ENCODE results near the gene SEMA5A.
"Not testable (repeated sequence)": the region's sequence is repeated elsewhere in the genome, so short reads cannot be mapped to it uniquely, and the experiment has no call there.

The SEMA5A gene

GRCh38 chr5:9440517-9440916 lies 105.4 kb downstream of the SEMA5A start:
- DNase-seq (ENCODE audit: low read depth in 2 of 2) = no peak

GRCh38 chr5:9439531-9440292 lies 106.2 kb downstream of the SEMA5A start:
- DNase-seq (ENCODE audit: low read depth in 2 of 2) = no peak

GRCh38 chr5:9438596-9439354 lies 107.1 kb downstream of the SEMA5A start:
- no peak for DNase-seq (ENCODE audit: low read depth in 2 of 2)

- DNase-seq (ENCODE audit: low read depth in 2 of 2) = no peak
Measured at GRCh38 chr5:9437741-9438240, 108.1 kb downstream of the SEMA5A start.

GRCh38 chr5:9431496-9432258 lies 114.2 kb downstream of the SEMA5A start:
- DNase-seq (ENCODE audit: low read depth in 2 of 2) = no peak

- DNase-seq (ENCODE audit: low read depth in 2 of 2) = no peak
Measured at GRCh38 chr5:9431151-9431495, 114.8 kb downstream of the SEMA5A start.

- DNase-seq (ENCODE audit: low read depth in 2 of 2) = no peak
Measured at GRCh38 chr5:9430306-9430705, 115.6 kb downstream of the SEMA5A start.

- no peak for DNase-seq (ENCODE audit: low read depth in 2 of 2)
Measured at GRCh38 chr5:9429691-9430215, 116.1 kb downstream of the SEMA5A start.

- DNase-seq (ENCODE audit: low read depth in 2 of 2) = no peak
Measured at GRCh38 chr5:9428272-9428671, 117.6 kb downstream of the SEMA5A start.

- no peak for DNase-seq (ENCODE audit: low read depth in 2 of 2)
Measured at GRCh38 chr5:9425710-9426109, 120.2 kb downstream of the SEMA5A start.

GRCh38 chr5:9423571-9423970 lies 122.3 kb downstream of the SEMA5A start:
- DNase-seq (ENCODE audit: low read depth in 2 of 2) = no peak

- DNase-seq (ENCODE audit: low read depth in 2 of 2) = no peak
Measured at GRCh38 chr5:9421884-9422283, 124.0 kb downstream of the SEMA5A start.

- DNase-seq (ENCODE audit: low read depth in 2 of 2) = no peak
Measured at GRCh38 chr5:9419794-9420193, 126.1 kb downstream of the SEMA5A start.

- DNase-seq (ENCODE audit: low read depth in 2 of 2) = no peak
Measured at GRCh38 chr5:9415566-9415965, 130.3 kb downstream of the SEMA5A start.

- DNase-seq (ENCODE audit: low read depth in 2 of 2) = no peak
Measured at GRCh38 chr5:9415091-9415490, 130.8 kb downstream of the SEMA5A start.

GRCh38 chr5:9411142-9411541 lies 134.7 kb downstream of the SEMA5A start:
- DNase-seq (ENCODE audit: low read depth in 2 of 2) = no peak

GRCh38 chr5:9409413-9409960 lies 136.4 kb downstream of the SEMA5A start:
- no peak for DNase-seq (ENCODE audit: low read depth in 2 of 2)

GRCh38 chr5:9408964-9409363 lies 136.9 kb downstream of the SEMA5A start:
- DNase-seq (ENCODE audit: low read depth in 2 of 2) = no peak

- no peak for DNase-seq (ENCODE audit: low read depth in 2 of 2)
Measured at GRCh38 chr5:9405196-9405754, 140.6 kb downstream of the SEMA5A start.

- no peak for DNase-seq (ENCODE audit: low read depth in 2 of 2)
Measured at GRCh38 chr5:9401786-9402472, 143.9 kb downstream of the SEMA5A start.

- not testable (repeated sequence) for DNase-seq (ENCODE audit: low read depth in 2 of 2)
Measured at GRCh38 chr5:9399783-9400182, 146.1 kb downstream of the SEMA5A start.

Measured in activated CD4-positive, alpha-beta T cell treated with anti-CD3 and anti-CD28 coated beads for 24 hours (primary cell).